Measurements from ENCODE around the gene DNAH2.

DNAH2 gene

DNA sequence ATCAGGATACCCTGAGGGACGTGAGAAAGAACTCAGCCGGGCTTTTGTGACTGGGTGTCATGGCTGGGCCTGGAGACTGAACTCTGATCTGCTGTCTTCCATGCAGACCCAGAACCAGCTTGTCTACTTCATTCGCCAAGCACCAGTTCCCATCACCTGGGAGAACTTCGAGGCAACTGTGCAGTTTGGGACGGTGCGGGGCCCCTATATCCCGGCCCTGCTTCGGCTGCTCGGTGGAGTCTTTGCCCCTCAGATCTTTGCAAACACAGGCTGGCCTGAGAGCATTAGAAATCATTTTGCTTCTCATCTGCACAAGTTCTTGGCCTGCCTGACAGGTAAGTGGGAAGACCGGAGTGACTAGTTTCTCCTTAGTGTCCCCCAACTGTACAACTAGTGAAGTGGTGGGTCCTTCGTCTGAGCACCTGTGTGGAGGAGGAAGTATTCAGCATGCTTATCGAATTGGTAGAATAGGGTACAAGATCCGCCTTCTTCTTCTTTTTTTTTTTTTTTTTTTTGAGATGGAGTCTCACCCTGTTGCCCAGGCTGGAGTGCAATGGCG lies 15.5 kb downstream of the DNAH2 start:
- FAIRE-seq, result no peak

DNA sequence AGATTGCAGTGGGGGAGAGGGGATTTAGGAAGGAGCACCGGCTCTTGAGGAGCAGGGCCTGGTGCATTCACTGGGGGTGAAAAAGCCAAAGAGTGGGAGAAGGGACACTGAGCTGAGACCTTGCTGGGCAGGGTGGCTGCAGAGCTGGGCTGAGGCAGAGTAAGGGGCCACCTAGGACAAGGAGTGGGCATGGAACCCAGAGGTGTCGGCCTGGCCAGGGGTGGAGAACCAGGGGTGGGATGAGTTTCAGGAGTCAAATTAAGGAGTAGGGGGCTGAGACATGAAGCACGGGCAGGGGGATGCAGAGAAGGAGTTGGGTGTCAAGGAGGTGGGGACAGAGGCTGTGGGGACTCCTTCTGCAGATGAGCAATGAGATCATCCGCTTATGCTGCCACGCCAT lies 20.1 kb downstream of the DNAH2 start:
- FAIRE-seq, result no peak

DNA sequence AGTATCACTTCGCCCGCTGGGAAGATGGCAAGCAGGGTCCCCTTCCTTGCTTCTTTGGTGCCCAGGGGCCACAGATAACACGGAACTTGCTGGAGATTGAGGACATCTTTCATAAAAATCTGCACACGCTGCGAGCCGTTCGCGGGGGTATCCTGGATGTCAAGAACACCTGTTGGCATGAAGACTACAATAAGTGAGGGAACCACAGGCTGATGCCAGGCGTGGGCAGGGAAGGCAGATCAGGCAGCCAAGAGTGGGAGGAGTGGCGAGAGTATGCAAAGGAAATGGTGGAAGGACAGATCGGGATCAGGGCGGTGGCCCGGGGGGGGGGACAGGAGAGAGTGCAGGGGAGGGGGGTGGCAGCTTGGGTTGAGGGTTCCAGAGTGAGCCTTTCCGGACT lies 22.2 kb downstream of the DNAH2 start:
- FAIRE-seq, result no peak

DNA sequence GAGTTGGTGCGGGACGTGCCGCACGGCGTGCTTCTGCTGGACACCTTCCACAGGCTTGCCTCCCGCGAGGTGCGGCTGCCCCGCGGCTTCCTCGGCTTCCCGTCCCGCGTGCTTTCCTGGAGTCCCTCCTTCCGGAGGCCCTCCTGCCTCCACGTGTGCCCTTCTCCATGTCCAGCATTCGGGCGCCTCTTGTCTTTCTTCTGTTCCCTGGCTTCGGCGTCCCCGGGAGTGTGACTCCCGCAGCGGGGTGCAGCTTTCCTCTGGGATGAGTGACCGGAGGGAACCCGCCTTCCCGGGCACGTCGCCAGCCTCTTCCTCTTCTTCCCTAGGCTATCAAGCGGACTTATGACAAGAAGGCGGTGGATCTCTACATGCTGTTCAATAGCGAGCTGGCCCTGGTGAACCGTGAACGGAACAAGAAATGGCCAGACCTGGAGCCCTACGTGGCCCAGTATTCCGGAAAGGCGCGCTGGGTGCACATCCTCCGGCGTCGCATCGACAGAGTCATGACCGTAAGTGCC lies 23.0 kb downstream of the DNAH2 start:
- no peak for FAIRE-seq

DNA sequence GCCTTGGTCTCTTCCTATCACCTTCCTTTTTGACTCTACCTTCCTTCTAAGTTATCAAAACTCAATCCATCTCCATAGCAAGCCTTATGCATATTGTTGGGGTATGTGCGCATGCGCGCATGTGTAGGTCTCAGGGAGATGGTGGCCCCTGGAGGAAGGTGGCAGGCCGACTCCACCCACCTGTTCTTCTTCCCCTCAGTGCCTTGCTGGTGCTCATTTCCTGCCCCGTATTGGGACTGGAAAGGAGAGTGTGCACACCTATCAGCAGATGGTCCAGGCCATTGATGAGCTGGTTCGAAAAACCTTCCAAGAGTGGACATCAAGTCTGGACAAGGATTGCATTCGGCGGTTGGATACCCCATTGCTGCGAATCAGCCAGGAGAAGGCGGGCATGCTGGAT lies 25.2 kb downstream of the DNAH2 start:
- no peak for FAIRE-seq

DNA sequence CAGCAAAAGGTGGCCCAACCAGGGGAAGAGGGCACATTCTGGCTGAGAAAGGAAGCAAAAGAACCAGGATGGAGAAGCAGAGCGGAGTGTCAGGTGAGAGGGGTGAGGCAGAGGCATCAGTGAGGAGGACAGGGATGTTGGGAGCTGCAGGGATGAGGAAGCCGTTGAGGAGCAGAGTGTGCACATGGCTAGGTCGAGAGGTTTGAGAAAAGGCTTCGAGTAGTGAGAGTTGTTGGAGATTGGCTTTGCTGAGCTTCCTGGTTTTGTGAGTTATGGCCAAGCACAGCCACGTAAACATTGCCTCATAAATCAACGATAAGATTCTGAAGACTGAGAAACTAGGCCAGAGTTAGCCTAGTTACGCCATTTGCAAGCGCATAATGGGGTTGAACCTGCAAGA lies 26.9 kb downstream of the DNAH2 start:
- FAIRE-seq, result no peak

DNA sequence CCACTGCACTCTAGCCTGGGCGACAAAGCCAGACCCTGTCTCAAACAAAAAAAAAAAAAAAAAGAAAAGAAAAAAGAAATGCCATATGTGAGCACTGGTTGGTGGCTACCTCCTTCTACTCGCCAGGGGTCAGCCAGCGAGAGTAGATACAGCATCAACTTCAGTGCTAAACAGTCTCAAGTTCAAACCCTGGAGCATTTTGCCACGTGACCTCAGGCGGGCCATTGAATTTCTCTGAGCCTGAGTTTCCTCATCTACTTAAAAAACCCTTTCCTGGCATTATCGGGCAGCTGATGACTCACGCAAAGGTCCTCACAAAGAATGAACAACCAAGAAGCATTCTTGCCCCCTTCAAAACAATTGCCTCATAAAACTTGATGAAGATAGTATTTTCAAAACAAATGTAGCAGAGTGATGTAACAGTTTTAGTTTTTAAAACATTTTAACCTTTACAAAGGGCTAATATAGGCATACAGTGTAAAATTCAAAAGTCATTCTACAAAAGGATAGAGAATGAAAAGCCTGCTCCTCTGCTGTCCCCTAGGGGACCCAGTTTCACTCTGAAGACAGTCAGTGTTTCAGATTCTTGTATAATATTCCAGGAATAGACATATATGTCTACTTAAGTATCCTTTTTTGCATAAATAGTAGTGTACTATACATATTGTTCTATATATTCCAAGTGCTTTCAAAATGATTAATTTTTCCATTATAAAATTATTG lies 28.4 kb downstream of the DNAH2 start:
- no peak for FAIRE-seq

DNA sequence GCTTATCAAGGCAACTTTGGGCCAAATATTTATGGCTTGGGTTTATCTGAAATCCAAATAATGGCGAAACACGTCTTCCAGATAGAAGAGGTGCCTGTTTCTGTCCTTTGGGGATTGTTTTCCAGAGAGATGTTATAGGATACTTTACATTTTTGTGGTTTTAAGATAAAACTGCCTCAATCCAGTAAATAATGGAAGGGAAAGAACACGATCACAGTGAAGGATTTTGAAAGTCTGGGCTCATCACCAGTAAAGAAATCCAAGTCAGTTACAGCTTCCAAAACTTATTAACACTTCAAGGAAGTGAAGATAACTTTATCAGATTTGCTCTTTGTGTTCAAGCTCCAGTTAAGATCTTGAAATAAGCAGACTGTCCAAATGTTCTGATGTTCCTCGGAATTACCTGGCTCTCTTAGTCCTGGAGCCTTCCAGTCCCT lies 30.1 kb downstream of the DNAH2 start:
- FAIRE-seq, result no peak

DNA sequence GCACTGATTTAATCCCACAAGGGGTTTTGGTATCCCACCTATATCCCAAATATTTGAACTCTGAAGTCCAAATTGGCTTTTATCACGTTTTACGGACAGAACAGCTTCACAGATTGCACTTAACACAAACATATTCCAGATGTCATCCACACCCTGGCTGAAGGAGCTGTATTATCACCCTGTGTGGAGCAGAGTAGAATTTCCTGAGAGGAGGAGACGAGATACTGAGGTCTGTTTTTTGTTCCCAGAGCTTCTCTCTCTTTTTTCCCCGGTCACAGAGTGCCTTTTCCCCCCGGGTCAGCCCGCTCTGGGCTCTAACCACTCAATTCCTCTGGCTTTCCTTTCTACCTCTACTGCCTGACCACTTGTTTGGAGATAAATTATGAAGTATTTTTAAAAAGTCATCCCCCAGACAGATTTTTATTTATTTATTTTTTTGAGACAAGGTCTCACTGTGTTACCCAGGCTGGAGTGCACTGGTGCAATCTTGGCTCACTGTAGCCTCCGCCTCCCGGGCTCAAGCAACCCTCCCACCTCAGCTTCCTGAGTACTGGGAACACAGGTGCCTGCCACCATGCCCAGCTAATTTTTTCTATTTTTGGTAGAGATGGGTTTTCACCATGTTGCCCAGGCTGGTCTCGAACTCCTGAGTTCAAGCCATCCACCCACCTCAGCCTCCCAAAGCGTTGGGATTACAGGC lies 30.7 kb downstream of the DNAH2 start:
- FAIRE-seq, result no peak

DNA sequence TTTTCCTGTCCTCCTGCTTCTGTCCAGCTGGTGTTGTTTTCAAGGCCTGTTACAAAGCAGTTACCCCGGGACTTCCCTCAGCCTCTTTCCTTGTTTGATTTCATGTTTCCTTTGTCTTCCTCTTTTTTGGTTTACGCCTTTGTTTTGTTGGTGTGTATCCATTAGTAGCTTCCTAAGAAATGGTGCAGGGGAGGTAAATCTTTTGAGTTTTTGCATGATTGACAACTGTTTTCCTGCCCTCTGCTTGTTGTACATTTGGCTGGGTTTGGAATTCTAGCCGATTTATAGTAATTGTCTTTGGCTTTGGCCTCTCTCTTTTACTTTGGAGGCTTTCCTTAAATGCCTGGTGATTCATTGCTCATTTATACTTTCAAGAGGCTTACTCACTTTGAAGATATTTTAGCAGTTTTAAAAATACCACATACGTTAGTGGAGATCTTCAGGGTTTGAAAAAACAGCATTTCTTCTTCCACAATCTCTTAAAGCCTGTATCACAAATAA lies 32.8 kb downstream of the DNAH2 start:
- FAIRE-seq, result no peak

DNA sequence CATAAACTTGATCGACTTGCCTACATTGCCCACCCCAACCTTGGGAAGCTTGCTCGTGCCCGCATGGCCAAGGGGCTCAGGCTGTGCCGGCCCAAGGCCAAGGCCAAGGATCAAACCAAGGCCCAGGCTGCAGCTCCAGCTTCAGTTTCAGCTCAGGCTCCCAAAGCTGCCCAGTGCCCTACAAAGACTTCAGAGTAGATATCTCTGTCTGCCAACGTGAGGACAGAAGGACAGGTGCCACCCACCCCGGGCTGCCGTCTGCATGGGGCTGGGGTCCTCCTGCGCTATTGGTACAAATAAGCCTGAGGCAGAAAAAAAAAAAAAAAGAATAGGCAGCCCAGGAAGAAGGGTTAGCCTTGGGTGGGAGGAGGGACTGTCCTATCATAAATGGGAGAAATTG lies 37.1 kb downstream of the DNAH2 start:
- FAIRE-seq, result no peak

DNA sequence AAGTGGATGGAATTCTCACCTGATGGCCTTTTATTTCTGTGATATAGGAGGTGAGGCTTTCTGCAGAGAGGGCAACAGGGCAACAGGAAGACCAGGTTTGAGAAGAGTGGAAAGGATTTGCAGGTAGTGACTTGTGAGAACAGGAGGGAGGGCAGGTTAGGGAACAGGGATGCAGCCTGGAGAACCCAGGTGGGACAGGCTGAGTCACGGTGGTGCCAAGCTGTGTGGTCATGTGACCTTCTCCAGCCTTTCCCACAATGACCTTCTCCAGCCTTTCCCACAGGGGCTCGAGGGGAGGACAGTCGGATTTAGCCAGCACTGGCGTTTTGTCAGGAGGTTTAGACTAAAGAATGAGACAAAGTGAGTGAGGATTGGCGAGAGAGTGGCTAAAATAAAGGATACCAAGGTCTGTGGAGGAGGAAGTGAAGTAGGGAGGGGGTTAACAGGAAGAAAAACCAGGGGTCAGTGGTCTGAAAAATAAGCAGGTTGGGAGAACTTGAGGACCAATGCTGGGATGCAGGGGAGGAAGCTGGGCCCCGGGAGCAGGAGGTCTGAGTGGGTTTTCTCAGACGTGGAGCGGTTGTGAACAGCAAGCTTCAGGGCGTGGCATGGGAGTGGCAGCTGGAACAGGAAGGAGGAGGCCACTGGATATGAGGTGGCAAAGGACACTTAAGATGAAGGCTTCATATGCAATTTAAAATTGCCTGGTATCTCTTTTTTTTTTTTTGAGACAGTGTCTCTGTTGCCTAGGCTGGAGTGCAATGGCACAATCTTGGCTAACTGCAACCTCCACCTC lies 37.7 kb downstream of the DNAH2 start:
- FAIRE-seq, result no peak

DNA sequence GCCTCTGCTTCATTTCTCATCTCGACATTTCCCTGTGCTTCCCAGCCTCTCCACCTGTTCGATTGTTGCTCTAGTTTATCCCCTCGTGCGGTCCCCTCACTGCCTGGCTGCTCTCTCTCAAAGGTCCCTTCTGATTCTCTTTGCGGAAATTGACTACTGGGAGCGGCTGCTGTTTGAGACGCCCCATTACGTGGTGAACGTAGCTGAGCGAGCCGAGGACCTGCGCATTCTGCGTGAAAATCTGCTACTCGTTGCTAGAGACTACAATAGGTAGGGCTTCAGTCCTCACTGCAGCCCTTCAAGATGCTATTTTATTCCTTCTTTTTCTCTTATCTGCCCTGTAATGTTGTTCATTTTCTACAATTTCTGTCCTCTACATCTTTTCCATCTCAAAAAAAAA lies 39.4 kb downstream of the DNAH2 start:
- FAIRE-seq, result no peak

DNA sequence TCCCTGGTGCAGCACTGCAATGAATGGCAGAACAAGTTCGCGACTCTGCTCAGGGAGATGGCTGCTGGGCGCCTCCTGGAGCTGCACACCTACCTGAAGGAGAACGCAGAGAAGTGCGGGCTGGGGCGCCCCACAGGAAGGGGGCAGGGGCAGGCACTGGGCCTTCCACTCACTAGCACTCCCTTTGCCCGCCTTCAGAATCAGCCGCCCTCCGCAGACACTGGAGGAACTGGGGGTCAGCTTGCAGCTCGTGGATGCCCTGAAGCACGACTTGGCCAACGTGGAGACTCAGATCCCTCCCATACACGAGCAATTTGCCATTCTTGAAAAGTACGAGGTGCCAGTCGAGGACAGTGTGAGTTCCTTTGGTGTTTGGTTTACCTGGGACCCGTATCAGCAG lies 46.4 kb downstream of the DNAH2 start:
- no peak for FAIRE-seq

DNA sequence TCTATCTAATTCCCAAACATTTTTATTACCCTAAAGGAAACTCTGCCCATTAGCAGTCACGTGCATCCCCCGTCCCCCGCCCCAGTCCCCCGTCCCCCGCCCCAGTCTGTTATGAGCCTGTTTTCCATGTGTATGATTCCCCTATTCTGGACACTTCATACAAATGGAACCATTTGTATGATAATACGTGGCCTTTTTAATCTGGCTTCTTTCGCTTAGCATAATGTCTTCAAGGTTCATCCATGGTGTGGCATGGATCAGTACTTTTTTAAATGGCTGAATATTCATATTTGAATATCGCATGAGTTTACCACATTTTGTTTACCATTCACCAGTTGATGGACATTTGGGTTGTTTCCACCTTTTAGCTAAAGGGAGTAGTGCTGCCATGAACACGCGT lies 49.5 kb downstream of the DNAH2 start:
- no peak for FAIRE-seq

DNA sequence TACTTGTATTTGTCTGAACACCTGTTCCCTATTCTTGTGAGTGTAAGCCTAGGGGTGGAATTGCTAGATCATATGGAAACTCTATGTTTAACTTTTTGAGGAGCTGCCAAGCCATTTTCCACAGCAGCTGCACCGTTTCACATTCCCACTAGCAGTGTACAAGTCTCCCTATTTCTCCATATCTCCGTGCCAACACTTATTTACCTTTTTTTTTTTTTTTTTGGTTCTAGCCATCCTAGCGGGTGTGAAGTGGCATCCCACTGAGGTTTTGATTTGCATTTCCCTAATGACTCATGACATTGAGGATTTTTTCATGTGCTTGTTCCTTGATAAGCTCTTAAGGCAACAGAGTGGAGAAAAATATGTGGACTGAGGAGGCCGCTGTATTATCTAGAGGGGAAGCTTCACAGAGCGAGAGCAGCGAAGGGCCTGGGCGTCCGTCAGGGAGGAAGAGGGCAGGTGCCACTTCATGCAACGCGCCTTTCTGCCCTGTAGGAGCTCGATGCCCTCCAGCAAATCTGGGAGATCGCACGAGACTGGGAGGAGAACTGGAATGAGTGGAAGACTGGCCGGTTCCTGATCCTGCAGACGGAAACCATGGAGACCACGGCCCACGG lies 50.0 kb downstream of the DNAH2 start:
- FAIRE-seq, result no peak

DNA sequence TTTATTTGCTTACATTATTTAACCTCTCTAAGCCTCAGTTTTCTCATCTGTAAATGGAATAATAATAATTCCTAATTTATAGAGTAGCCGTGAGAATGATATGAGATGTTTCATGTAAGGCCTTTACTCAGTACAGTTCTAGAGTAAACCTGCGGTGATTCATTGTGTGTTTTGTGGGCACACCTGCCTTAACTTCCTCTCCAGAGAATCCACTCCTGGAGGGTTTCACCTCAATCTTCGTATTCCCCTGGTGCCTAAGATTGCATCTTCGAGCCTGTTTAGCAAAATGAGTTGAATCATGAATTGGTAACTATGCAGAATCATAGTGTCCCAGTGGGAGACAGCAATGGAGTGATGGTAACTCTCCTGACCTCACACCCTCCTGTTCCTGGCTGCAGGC lies 52.3 kb downstream of the DNAH2 start:
- FAIRE-seq, result no peak

DNA sequence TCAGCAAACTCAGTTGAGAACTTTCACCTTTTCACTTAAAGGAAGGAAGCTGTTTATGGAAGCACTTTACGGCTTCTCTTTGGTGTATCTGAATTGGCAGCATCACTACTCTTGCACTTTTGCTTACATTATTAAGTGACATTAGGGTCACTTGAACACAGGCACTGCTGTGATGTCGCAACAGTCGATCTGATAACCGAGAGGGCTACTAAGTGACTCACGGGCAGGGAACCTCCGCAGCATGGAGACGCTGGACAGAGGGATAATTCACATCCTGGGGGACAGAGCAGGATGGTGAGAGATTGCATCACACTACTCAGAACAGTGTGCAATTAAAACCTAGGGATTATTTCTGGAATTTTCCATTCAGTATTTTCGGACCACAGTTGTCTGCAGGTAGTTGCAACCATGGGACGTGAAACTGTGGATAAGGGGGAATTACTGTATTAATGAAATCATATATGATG lies 56.5 kb downstream of the DNAH2 start:
- FAIRE-seq, result no peak

DNA sequence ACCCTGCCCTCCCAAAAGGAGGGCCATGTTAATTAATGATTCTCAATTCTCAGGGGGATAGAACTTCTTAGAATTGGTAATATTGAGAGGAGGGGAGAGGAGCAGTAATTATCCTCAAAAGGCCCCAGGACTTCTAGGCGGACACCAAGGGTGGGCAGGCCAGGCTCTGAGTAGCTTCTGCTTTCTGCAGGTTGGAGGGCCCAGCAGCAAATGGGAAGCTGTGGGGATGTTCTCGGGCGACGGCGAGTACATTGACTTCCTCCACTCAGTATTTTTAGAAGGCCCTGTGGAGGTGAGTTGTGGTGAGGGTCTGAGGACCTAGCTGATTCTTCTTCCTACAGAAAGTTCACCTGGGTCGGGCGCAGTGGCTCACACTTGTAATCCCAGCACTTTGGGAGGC lies 57.5 kb downstream of the DNAH2 start:
- FAIRE-seq, result no peak

DNA sequence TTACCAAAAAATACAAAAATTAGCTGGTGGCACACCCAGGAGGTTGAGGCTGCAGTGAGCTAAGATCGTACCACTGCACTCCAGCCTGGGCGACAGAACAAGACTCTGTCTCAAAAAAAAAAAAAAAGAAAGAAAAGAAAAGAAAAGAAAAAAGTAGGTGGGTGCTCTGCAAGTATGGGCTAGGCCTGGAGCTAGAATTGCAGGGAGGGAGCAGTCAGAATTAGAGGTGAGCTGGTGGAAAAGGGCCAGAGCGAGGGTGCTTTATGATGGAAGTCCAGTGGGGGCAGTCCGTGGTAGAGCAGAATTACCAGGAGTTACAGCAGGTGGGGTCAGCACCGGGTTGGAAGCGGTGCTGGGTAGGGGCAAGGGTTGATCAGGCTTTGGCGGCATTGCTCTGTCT lies 59.5 kb downstream of the DNAH2 start:
- FAIRE-seq, result no peak

DNA sequence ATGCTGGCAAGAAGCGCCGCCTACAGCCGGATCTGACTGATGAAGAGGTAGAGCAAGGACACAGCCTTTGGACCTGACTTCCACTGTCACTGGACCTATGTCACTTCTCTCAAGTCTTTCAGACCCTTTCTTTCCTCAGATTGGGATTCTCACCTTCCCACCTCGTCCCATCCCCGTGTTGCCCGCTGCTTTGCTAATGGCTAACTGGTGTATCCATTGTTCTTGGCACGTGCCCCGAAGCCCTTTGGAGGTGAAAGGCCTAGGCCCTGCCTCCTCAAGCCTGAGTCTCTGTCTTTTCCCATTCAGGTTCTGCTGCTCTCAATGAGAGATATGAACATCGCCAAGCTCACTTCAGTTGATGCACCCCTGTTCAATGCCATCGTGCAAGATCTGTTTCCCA lies 63.2 kb downstream of the DNAH2 start:
- no peak for FAIRE-seq

DNA sequence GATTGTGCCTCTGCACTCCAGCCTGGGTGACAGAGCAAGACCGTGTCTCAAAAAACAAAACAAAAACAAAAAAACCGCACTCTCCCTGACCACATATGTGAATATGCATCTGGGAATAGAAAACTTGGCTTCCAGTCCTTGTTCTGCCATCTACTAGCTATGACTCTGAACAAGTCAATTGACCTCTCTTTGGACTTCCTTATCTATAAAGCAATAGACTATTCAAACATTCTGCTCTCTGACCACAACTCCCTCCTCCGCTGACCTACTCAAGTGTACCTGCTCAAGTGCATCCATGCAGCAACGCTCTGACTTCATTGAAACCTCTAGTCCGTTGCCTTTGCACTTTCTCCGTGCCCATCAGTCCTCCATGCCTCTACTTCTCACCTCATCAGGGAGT lies 63.9 kb downstream of the DNAH2 start:
- no peak for FAIRE-seq

DNA sequence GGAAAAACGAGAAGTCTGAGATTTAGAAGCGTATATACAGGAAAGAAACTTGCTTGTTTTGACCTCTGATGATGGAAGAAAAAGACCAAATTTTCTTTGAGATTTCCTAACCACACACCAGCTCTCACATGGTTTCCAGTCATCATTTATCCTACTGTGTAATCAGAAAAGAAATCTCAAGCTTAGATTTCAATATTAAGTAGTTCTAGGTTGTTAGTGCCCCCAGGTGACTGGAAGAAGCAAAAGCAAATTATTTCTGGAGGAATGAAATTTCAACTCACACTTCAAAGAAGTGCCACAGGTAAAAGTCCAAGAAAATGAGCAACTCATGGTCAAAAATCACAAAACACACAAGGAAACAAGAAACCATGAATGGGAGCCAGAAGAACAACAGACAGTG lies 64.7 kb downstream of the DNAH2 start:
- no peak for FAIRE-seq
